Activated B cell treated with CpG ODN at 0.5 μM for 24 hours (primary cell): ENCODE measurements around the gene RAB43. TPM values are rescaled to one million over a fixed set of nuclear protein-coding genes. Genes with fewer than 3 reads are reported as not detected.

Experiments used
- ATAC-seq: fragments of 200-7000 bp; cut with Tn5 transposase; one replicate; pipeline ENCODE4 v1.10.0; 2021; ENCODE audit warnings: low read depth, mild to moderate bottlenecking, moderate library complexity
- CTCF ChIA-PET: fragments of 350-600 bp; sonication (Branson Sonifier 250); formaldehyde crosslinking; loops from one replicate; lab custom pipeline; 2021; ENCODE audit warnings: antibody characterized with exemption; lab: Charles Lee
- POLR2A ChIA-PET: fragments of 350-600 bp; sonication (Branson Sonifier 250); formaldehyde crosslinking; loops from one replicate; lab custom pipeline; 2021; ENCODE audit warnings: antibody characterized with exemption; lab: Charles Lee
- DNase-seq: peaks from one replicate; pipeline ENCODE4 v3.0.0; 2022
- H3K27ac Mint-ChIP-seq: one replicate; pipeline ENCODE4 v1.8.0; 2020; ENCODE audit warnings: mixed read lengths
- H3K27me3 Mint-ChIP-seq: one replicate; pipeline ENCODE4 v1.8.0; 2021; ENCODE audit warnings: mixed read lengths
- H3K36me3 Mint-ChIP-seq: one replicate; pipeline ENCODE4 v1.8.0; 2021; ENCODE audit warnings: low read depth, mixed read lengths
- H3K4me1 Mint-ChIP-seq: one replicate; pipeline ENCODE4 v1.8.0; 2021; ENCODE audit warnings: mixed read lengths
- H3K4me3 Mint-ChIP-seq: one replicate; pipeline ENCODE4 v1.8.0; 2020; ENCODE audit warnings: mild to moderate bottlenecking, mixed read lengths
- H3K9me3 Mint-ChIP-seq: one replicate; pipeline ENCODE4 v1.8.0; 2020; ENCODE audit warnings: mixed read lengths
- intact Hi-C: fragments of 100-400 bp; cut with micrococcal nuclease; formaldehyde crosslinking; loops from one replicate; pipeline ENCODE4 v1.15.1; 2024
- total RNA-seq: library from RNA; stranded (reverse); gene quantifications from 2 replicates; pipeline ENCODE4 v1.2.3, GENCODE V29; 2022
- TF ChIP-seq, protein P1 (sequence below): fragments of 200-600 bp; IDR thresholded peaks from one replicate; pipeline ENCODE4 v1.8.0; 2022; ENCODE audit warnings: antibody characterized with exemption, mild to moderate bottlenecking

Gene RAB43
- total RNA-seq, 1 donor from 2014 or later: 12.8 TPM

DNA sequence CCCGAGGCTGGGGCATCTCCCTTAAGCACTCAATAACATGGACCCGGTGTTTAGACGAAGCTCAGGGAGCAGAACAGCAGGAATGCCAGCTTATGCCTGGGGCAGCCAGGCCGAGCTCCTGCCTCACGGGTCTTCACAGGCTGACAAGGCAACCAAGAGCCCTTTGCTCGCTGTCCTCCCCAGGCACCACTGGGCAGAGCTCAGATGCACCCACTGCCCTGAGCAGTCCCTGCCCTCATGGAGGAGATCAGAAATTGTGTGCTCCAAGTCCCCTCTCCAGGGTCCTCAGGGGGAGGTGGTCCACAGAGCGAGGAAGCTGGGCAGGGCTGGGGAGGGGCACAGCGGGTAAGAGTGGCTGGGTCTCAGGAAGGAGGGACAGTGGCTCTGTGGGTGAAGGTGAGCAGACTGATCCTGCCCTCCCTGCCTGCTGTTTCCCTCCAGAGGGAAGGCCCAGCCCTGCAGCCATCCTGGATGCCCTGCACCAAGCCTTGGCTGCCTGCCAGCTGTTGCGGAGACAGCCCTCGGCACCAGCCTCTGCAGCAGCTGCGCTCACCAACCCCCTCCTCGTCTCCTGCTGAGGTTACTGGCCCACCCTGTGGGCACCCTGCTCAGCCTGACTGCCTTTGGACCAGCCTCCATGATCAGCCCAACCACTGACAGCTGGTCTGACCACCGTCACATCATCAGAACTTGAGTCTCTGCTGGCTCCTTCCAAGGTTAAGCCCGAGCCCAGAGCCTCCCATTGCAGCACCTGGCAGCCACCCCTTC lies 82.1 kb downstream of the RAB43 start:
- intact Hi-C loops: no loop called here
- H3K9me3 Mint-ChIP-seq: peaks cover 6% of the 10 kb centered on the region
- peaks cover 45% of the 10 kb centered on the region for H3K27me3 Mint-ChIP-seq
- H3K4me3 Mint-ChIP-seq: no peak overlapping the region
- H3K36me3 Mint-ChIP-seq: no peaks in the 10 kb centered on the region
- H3K27ac Mint-ChIP-seq: no peak overlapping the region
- H3K4me1 Mint-ChIP-seq: no peaks in the 10 kb centered on the region
- ATAC-seq (no peak), DNase-seq (no peak)
- ChIA-PET POLR2A (no interaction called here), CTCF (no interaction called here)
- TF ChIP-seq, protein P1, sequence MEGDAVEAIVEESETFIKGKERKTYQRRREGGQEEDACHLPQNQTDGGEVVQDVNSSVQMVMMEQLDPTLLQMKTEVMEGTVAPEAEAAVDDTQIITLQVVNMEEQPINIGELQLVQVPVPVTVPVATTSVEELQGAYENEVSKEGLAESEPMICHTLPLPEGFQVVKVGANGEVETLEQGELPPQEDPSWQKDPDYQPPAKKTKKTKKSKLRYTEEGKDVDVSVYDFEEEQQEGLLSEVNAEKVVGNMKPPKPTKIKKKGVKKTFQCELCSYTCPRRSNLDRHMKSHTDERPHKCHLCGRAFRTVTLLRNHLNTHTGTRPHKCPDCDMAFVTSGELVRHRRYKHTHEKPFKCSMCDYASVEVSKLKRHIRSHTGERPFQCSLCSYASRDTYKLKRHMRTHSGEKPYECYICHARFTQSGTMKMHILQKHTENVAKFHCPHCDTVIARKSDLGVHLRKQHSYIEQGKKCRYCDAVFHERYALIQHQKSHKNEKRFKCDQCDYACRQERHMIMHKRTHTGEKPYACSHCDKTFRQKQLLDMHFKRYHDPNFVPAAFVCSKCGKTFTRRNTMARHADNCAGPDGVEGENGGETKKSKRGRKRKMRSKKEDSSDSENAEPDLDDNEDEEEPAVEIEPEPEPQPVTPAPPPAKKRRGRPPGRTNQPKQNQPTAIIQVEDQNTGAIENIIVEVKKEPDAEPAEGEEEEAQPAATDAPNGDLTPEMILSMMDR: no peak

DNA sequence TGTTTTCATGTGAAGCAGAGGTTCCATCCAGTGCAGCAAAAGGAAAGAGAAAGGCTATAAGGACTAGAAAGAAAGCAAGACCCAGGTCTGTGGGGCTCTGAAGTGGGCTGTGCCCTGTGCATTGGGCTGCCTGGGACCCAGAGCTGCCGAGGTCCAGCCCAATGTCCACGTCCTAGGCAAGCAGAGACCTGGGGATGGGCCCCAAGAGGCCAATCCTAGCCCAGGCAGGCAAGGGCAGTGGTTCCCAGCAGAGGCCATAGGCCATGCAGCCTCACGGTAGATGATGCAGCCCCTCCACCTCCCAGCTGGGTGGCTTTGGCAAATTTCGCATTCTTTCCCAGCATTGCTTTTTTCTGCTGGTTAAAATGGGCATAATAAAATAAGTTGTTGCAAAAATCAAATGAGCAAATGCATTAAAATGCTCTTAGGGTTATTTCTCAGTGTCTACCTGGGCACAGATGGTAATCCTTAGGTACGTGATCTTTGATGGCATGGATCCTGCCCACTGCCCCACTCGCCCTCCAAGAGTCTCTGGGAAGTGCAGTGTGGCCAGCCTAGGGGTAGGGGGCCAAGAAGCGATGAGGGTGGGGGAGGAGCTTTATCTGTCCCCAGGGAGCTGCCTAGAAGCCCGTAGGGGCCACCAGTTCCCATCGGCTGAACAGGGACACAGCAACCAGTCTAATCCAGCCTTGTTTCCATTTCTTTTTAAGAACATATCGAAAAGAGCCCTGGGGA lies 83.3 kb downstream of the RAB43 start:
- ChIA-PET POLR2A (no interaction called here), CTCF (no interaction called here)
- DNase-seq: no peak
- Mint-ChIP-seq H3K27me3 (peaks cover 39% of the 10 kb centered on the region), H3K9me3 (peaks cover 4% of the 10 kb centered on the region), H3K27ac (no peak overlapping the region), H3K4me3 (no peak overlapping the region), H3K36me3 (no peaks in the 10 kb centered on the region), H3K4me1 (no peaks in the 10 kb centered on the region)
- TF ChIP-seq, protein P1: no peak
- intact Hi-C loops: no loop called here
- ATAC-seq: no peak

Other genes starting within 250 kb of the RAB43 start
- 52.5 and 57.3 TPM in 2 replicates for gene ACAD9, start 242.2 kb downstream of the RAB43 start, total RNA-seq
- gene CFAP92, start 127.7 kb downstream of the RAB43 start, total RNA-seq: not detected in 2 replicates
- gene EFCC1, start 120.5 kb downstream of the RAB43 start, total RNA-seq: not detected in 2 replicates
- gene GP9, start 61.0 kb downstream of the RAB43 start, total RNA-seq: not detected in 2 replicates
- 47.7 and 52.9 TPM in 2 replicates for gene ISY1, start 39.3 kb upstream of the RAB43 start, total RNA-seq
- 281 and 303 TPM in 2 replicates for gene CNBP, start 62.1 kb upstream of the RAB43 start, total RNA-seq
- gene COPG1, start 127.8 kb upstream of the RAB43 start, total RNA-seq: 92.2 and 101 TPM in 2 replicates
- gene HMCES, start 157.1 kb upstream of the RAB43 start, total RNA-seq: 31.7 and 37.2 TPM in 2 replicates